ENCODE data around the gene MMP25. TPM values are rescaled to one million over a fixed set of nuclear protein-coding genes. Genes with fewer than 3 reads are reported as not detected.
A peak's percentile ranks its signal among the peaks of the same experiment; 100 is the strongest.

MMP25 gene
- total RNA-seq, 1 experiment from 2014 or later: 0.05 TPM

DNA sequence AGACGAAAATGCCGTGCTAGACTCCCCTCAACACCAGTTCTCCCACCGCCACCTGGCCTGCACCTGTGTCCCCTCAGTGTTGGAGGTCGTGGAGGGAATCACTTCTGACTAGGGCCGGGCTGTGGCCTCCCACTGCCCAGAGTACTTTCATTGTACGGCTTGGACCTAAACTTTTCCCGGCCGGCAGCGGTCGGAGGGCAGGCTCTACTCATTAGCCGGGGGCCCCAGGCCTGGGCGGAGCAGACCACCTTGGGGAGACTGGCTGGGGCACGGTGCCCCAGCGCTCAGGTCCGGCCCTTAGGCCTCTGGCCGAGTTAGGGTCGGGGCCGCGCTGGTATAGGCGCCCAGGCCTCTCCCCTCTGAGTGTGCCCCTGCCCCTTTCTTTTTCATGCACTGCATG, 29.0 kb upstream of the MMP25 start:
- DNase-seq (ENCODE audit: low read depth): no peak

DNA sequence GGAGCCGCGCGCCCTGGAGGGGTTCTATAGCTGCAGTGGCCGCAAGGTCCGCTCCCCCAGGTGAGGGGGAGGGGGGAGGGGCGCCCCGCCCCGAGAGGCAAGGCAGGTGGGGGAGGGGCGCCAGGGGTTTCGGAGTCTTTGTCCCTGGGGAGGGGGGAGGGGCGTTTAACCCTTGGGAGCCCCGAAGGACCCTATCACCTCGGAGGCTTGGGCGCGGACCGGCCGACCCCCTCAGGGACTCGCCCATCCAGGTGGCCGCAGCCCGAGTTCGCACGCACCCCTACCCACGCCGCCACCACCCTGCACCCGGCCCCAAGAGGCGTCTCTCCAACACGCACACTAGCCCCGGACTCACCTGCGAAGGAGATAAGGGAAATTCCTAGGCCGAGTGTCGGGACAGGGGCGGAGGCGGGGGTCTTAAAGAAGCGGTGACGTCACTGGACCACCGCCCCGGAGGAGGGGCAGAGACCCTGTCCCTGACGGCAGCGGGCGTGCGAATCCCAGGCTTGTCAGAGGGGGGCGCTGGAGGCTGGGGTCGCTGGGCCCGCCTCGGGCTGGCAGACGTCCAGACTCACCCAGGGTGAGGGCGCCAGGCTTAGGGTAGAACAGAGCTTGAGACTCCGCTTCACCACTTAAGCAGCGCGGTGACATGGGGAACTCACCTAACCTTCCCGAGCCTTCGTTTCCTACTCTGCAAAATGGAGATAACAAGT, 28.4 kb upstream of the MMP25 start, which contains the start of gene CLDN6:
Gene CLDN6, minus strand, starts transcription at position 390 of the 713 bp plus-strand sequence. CDS start 2,162 bp downstream, outside the sequence.
- no peak for DNase-seq (ENCODE audit: low read depth)

DNA sequence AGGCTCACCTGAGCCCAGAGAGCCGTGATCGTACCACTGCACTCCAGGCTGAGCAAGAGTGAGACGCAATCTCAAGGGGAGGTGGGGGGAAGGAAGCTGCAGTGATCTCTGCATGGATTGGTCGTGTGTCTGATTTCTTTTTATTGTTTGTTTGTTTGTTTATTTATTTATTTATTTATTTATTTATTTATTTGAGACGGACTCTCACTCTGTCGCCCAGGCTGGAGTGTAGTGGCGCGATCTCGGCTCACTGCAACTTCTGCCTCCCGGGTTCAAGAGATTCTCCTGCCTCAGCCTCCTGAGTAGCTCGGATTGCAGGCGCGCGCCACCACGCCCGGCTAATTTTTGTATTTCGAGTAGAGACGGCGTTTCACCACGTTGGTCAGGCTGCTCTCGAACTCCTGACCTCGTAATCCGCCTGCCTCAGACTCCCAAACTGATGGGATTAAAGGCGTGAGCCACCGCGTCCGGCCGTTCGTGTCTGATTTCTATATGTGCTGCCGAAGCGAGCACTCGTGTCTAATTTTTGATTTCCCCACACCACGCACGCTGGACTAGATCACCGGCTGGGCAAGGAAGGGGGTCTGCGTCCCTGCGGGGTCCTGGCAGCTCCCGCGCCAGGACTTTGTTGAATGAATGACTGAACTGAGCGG, 26.6 kb upstream of the MMP25 start:
- peak; percentile 59 for DNase-seq (ENCODE audit: low read depth)

DNA sequence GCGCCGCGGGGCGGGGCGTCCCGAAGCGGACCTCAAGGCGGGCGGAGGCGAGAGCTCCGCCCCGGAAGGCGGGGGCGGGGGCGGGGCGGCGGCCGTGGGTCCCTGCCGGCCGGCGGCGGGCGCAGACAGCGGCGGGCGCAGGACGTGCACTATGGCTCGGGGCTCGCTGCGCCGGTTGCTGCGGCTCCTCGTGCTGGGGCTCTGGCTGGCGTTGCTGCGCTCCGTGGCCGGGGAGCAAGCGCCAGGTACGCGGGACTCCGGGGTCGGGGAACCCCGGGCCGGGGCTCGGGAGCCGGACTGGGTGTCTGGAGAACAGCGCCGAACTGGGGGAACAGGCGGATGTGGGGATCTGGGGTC, 26.1 kb upstream of the MMP25 start, which contains the start of gene TNFRSF12A:
Gene TNFRSF12A, plus strand, starts transcription at position 122 of the 357 bp plus-strand sequence. Its CDS starts 30 bp downstream, at position 152.
- DNase-seq (ENCODE audit: low read depth): no peak

DNA sequence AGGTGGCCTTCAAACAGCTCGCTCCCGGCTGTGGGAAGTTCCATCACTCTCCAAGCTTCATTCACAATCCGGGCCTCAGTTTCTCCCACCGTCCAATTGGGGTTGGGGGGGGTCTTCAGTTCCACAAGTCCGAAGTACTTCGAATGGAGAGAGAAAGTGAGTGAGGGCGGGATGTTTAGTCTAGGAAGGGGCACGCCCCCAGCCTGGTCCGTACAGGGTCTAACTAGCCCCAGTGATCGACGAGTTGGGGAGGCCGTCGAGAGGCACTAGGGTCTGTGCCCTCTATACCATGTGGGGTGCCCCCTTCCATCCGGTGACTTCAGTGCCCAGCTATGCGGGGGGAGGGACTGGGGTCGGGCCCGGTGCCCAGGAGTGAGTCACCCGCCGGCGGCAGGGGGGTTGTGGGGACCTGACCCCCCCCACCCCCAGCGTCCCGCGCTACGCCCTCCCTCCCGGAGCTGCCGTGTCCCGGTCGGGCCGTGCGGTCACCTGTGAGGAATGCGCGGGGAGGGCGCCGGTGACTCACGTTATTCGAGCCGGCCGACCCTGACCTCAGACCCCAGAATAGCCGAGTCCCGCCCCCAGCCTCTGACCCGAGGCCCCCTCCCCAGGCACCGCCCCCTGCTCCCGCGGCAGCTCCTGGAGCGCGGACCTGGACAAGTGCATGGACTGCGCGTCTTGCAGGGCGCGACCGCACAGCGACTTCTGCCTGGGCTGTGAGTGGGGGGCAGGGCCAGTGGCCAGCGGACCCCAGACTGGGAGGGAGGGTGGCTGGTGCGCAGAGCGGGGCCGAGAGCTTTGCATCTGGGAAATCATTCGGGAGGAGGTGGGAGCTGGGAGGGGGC, 25.5 kb upstream of the MMP25 start:
- DNase-seq (ENCODE audit: low read depth): peak; percentile 92

DNA sequence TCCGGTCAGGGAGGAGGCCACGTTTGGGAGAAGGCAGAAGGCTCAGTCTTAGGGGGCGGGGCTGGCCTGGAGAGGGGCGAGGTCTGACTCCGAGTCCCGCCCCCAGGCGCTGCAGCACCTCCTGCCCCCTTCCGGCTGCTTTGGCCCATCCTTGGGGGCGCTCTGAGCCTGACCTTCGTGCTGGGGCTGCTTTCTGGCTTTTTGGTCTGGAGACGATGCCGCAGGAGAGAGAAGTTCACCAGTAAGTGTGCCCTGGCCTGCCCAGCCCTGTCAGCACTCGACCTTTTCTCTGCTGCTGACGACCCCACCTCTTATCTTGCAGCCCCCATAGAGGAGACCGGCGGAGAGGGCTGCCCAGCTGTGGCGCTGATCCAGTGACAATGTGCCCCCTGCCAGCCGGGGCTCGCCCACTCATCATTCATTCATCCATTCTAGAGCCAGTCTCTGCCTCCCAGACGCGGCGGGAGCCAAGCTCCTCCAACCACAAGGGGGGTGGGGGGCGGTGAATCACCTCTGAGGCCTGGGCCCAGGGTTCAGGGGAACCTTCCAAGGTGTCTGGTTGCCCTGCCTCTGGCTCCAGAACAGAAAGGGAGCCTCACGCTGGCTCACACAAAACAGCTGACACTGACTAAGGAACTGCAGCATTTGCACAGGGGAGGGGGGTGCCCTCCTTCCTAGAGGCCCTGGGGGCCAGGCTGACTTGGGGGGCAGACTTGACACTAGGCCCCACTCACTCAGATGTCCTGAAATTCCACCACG, 24.7 kb upstream of the MMP25 start:
- DNase-seq (ENCODE audit: low read depth): peak; percentile 96

DNA sequence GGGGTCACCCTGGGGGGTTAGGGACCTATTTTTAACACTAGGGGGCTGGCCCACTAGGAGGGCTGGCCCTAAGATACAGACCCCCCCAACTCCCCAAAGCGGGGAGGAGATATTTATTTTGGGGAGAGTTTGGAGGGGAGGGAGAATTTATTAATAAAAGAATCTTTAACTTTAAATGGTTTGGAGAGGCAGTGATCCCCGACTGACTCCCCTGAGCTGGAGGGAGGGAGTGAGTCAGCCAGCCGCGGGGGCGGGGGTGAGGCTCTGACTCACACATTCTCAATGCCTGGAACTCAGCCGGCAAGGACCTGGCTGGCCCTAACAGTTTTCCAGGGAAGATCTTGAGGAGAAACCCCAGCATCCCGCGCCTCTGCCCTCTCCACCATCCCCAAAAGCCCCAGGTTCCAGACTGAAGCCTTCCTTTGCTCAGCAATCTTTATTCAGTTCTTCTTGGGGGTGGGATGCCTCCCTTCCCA, 24.1 kb upstream of the MMP25 start:
- DNase-seq (ENCODE audit: low read depth): peak; percentile 95

DNA sequence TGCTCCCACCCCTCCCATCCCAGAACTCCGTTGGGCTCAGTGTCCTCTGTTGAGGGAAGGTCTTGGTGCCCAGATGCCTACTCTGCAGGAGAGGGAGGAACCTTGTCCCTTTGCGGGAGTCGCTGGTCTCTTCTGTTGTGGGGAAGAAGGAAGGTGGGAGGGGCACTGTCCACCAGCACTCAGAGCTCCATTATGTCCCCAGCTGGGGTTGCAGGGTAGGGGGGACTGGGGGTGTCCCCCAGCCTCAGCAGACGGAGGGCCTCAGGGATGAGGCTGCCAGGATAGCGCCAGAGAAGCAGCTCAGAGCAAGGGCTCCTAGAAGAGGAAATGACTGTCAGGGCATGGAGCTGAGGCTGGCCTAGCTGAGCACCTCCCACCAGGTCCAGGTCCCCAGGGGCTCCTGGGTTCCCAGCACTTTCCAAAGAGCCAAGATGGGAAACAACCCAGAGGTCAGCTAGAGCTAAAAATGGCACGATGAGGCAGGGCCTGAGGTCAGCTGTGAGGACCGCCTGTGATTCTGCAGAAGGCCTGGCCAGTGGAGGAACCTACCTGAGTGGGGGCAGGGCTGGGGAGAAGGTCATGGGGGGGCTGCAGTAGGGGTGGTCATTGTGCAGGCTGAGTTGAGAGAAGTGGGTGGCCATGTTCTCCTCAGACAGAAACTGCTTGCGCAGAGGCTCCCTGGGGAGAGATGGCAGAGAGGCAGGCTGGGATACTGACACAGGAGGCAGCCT, 23.5 kb upstream of the MMP25 start:
- peak; percentile 52 for DNase-seq (ENCODE audit: low read depth)

DNA sequence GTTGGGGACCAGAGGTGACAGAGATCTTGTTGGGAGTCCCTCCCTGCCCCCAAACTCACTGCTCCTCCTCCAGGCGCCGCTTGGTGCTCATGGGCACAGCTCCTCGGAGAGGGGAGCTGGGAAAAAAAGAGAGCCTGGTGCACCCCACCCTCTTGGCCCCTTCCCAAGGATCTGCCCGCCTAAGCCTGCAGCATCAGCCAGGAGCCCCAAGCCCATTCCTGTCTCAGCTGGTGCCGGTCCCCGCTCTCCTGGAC, 23.0 kb upstream of the MMP25 start:
- peak; percentile 92 for DNase-seq (ENCODE audit: low read depth)

DNA sequence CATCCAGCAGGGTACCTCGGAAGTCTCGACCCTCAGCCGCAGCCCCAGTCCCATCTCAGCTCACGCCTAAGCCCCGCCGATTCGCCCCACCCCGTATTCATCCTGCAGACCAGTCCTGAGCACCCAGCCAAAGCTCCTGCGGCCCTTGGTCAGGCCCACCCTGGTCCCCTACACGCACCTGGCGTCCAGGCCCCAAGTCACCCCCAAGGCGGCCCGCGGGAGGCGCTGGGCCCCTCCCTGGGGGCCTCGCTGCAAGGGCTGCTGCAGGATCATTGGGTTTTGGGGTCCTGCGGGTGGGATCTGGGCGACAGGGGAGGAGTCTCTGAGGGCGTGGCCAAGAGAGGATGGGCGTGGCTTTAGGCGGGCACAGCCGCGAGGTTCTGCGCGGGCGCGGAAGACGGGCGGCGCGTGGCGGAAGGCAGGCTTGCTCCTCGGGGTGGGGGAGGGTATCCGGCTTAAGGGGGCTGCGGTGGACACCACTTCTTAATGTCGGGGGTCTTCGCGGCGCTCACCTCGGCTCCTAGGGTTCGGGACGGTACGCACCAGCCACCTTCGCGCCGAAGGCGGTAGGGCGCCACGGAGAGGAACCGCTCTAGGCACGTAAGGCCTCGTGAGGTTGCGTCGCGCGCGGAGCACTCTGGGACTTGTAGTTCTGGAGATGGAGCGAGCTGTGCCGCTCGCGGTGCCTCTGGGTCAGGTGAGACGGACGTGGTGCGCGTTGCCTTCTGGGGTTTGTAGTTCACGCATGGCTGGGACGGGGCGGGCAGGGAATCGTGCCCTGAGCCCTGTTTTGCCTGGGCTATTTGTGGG, 22.5 kb upstream of the MMP25 start, which contains the start of the genes HCFC1R1 and THOC6:
Gene HCFC1R1, minus strand, starts transcription at position 274 of the 810 bp plus-strand sequence. Its CDS starts 1 bp downstream, at position 273.
Gene THOC6, plus strand, starts transcription at position 367 of the 810 bp plus-strand sequence. Its CDS starts 292 bp downstream, at position 659.
- DNase-seq (ENCODE audit: low read depth): peak; percentile 97

DNA sequence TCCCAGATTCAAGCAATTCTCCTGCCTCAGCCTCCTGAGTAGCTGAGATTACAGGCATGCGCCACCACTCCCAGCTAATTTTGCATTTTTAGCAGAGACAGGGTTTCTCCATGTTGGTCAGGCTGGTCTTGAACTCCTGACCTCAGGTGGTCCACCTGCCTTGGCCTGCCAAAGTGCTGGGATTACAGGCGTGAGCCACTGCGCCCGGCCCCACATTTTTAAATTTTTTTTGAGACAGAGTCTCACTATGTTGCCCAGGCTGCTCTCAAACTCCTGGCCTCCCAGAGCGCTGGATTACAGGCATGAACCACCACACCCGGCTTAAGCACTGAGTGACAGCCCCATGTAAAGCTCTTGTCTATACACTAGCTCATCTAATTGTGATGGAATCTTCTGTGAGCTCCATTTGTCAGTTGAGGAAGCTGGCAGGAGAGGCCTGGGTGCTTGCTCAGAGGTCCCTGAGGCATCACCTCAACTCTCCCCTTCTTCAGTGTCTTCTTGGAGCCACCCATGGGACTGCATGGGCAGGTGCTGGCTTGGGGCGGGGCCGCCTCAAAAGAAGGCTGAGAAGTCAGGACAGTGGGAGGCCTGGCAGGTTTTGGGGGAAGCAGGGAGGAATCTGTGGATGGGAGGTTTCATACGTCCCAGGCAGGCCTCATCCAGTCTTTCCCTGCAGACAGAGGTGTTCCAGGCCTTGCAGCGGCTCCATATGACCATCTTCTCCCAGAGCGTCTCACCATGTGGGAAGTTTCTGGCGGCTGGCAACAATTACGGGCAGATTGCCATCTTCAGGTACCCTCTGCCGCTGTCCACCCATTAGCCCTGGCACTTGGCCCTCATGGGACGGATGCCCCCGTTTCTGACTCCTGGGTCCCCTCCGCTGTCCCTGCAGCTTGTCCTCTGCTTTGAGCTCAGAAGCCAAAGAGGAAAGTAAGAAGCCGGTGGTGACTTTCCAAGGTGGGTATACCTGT, 21.0 kb upstream of the MMP25 start:
- no peak for DNase-seq (ENCODE audit: low read depth)

DNA sequence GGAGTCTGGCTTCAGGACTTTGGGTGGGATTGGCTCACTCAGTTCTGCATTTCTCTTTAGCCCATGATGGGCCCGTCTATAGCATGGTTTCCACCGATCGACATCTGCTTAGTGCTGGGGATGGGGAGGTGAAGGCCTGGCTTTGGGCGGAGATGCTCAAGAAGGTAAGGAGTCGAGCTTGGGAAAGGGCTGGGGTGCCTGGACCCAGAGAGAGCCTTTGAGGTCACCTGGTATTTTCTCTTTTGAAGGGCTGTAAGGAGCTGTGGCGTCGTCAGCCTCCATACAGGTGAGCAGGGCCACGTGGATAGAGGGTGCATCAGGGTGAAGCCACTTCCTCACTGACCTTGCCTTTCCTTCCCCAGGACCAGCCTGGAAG, 20.4 kb upstream of the MMP25 start:
- DNase-seq (ENCODE audit: low read depth): no peak

DNA sequence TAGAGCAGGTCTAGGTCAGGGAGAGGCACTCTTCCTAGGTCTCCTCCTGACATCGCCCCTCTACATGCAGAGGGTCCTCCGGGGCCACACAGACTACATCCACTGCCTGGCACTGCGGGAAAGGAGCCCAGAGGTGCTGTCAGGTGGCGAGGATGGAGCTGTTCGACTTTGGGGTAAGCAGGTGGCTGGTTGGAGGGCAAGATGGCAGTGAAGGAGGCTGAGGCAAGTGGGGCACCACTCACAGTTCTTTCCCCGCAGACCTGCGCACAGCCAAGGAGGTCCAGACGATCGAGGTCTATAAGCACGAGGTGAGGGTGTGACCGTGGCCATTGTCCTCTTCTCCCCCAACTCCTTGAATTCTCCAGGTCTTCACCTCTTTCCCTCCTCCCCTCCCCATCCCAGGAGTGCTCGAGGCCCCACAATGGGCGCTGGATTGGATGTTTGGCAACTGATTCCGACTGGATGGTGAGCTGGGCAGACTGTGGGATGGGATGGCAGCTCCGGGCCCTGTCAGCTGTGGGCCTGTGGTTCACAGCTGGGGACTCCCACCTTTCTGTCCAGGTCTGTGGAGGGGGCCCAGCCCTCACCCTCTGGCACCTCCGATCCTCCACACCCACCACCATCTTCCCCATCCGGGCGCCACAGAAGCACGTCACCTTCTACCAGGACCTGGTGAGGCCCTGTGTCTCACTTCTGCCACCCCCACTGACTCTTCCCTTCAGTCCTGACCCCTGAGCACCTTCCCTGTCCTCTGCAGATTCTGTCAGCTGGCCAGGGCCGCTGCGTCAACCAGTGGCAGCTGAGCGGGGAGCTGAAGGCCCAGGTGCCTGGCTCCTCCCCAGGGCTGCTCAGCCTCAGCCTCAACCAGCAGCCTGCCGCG, 19.5 kb upstream of the MMP25 start:
- no peak for DNase-seq (ENCODE audit: low read depth)

DNA sequence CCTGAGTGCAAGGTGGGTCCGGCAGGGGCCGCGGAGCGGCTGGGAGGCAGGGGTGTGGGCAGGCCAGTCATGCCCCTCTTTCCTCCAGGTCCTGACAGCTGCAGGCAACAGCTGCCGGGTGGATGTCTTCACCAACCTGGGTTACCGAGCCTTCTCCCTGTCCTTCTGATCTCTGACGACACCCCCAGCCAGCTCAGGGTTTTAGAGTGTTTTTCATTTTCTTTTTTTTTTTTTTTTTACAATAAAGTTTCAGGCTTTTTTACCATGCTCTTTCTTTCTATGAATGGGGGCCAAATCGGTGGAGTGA, 18.9 kb upstream of the MMP25 start:
- DNase-seq (ENCODE audit: low read depth): no peak

DNA sequence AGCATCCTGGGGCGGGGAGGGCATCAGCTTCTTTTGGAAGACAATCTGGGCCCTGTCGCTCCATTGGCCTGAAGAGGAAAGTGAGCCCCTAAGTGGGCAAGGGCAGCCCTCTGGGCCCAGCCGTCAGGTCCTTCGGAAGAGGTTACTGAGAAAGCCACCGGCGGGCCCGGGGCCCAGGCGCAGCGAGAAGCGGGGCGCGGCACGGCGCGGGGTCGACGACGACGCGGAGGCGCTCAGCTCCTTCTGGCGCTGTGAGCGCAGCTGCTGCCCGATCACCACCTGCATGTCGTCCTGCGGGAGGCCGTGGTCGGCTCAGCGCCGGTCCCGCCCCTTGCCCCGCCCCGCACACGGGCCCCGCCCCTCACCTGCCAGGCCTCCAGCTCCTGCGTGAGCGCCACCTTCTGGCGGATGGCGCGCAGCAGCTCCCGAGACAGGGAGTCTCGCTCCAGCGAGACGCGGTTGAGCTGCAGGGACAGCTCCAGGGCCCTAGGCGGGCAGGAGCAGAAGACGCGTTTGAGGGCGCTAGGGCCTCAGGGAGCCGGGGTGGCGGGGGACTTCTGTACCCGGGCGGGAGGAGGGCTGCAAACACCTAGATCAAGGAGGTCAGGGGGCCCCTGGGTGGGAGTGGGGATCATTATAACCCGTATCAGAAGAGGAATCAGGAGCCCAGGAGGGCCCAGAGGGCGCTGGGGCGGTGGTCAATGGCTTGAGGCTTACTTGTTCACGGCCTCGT, 18.2 kb upstream of the MMP25 start:
- DNase-seq (ENCODE audit: low read depth): peak; percentile 19

DNA sequence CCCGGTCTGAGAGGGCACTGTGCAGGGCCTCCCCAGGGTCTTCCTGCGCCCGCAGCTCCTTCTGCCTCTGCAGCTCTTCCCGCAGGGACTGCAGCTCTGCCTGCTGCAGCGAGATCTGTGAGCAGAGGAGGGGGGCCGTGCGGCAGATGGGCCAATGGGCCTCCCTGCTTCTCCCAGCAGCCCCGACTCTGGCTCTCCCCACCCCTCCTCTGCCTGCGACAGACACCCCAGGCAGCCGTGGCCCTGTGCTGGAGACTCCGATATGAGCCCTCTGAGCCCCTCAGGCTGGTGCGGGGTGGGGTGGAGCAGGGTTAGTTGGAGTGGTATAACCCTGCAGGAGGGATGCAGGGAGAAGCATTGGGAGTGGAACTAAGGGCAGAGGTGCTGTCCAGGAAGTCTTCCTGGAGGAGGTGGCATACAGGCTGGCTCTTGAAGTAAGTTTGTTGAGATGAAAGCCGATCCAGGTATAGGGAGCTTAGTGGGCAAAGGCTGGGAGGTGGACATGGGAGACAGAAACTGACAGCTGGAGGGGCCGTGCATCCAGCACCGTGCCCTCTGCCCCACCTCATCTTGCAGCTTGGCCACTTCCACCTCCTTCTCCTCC, 17.5 kb upstream of the MMP25 start:
- DNase-seq (ENCODE audit: low read depth): no peak

Data from HT1080 (cell line).